Measurements from ENCODE around the gene DYTN. TPM values are rescaled to one million over a fixed set of nuclear protein-coding genes. Genes with fewer than 3 reads are reported as not detected.

Gene DYTN
- polyA plus RNA-seq, 2 of the 4 experiments (the other 2 are of a cell fraction), result not detected

- ChIA-PET CTCF (interaction anchor here (1.1 to 3.9 kb wide), 5 partner anchors 11 to 1044 kb away, joined by 3 to 20 read pairs (median 3); no protein-coding TSS in a partner anchor), POLR2A (no interaction called here)
- no peak overlapping the region for H3K4me2 ChIP-seq
These were observed 24.6 kb downstream of the DYTN start for GRCh38 chr2:206693399-206694137.

GRCh38 chr2:206692971-206693370 lies 25.2 kb downstream of the DYTN start:
- Histone ChIP-seq H3K9me3 (no peaks in the 10 kb centered on the region), H3K4me1 (no peaks in the 10 kb centered on the region), H3K4me2 (no peak overlapping the region), H3K27ac (no peak overlapping the region), H3K4me3 (no peak overlapping the region)
- FAIRE-seq (no peak), DNase-seq (ENCODE audit: low read depth in 1 of 2, low spot score in 1 of 2) (no peak), ATAC-seq (peak in 1 of 2 experiments; percentile 29; a peak in 1 of 6 replicates)
- WGBS (ENCODE audit: missing lambda C conversion rate), result 48% methylated on average over 7 of the region's 7 CpGs
- ChIA-PET CTCF (no interaction called here), POLR2A (no interaction called here)
- TF ChIP-seq MYC (IDR thresholded peaks at IDR 0.05; ENCODE audit: borderline replicate concordance, low read length) (no peak), CEBPB (IDR thresholded peaks at IDR 0.05) (no peak), HMGXB4 (CRISPR knock-in tag; IDR thresholded peaks at IDR 0.05; ENCODE audit: borderline replicate concordance) (no peak), BHLHE40 (IDR thresholded peaks at IDR 0.05; ENCODE audit: low read depth, low read length) (no peak), RNF2 (IDR thresholded peaks at IDR 0.05; ENCODE audit: borderline replicate concordance, low read depth) (no peak), ATOH8 (CRISPR knock-in tag; IDR thresholded peaks at IDR 0.05; ENCODE audit: low read depth) (no peak), EHF (CRISPR knock-in tag; IDR thresholded peaks at IDR 0.05) (no peak), RAD21 (conservative IDR thresholded peaks at IDR 0.05 in 1 of 2, IDR thresholded peaks at IDR 0.05 in 1 of 2) (no peak), MAX (IDR thresholded peaks at IDR 0.05) (no peak), USF2 (IDR thresholded peaks at IDR 0.05) (no peak), ZNF302 (CRISPR knock-in tag; IDR thresholded peaks at IDR 0.05) (no peak), ESRRA (IDR thresholded peaks at IDR 0.05; ENCODE audit: borderline replicate concordance, low read length) (no peak), NFE2L2 (conservative IDR thresholded peaks at IDR 0.05; ENCODE audit: low read length) (no peak), SREBF2 (IDR thresholded peaks at IDR 0.05) (no peak), JUN (IDR thresholded peaks at IDR 0.05) (no peak), TP53 (CRISPR knock-in tag; IDR thresholded peaks at IDR 0.05) (no peak), FOXS1 (CRISPR knock-in tag; IDR thresholded peaks at IDR 0.05) (no peak), BCL3 (IDR thresholded peaks at IDR 0.05) (no peak)

More at GRCh38 chr2:206693399-206694137, 24.6 kb downstream of the DYTN start:
- TF ChIP-seq RAD21 (conservative IDR thresholded peaks at IDR 0.05 in 1 of 2, IDR thresholded peaks at IDR 0.05 in 1 of 2) (peak; percentile 87 to 90), CTCF (IDR thresholded peaks at IDR 0.05) (peak; percentile 79), TP53 (CRISPR knock-in tag; IDR thresholded peaks at IDR 0.05) (no peak), RNF2 (IDR thresholded peaks at IDR 0.05; ENCODE audit: borderline replicate concordance, low read depth) (no peak), RCOR1 (IDR thresholded peaks at IDR 0.05; ENCODE audit: low read depth, low read length) (no peak), SMC3 (IDR thresholded peaks at IDR 0.05) (peak; percentile 72), RFX5 (IDR thresholded peaks at IDR 0.05) (no peak)
- no peak overlapping the region for H3K27ac ChIP-seq
- FAIRE-seq (peak; percentile 72), ATAC-seq (peak; percentile 93 to 94), DNase-seq (ENCODE audit: low read depth in 1 of 2, low spot score in 1 of 2) (peak; percentile 40 to 71)
- no peaks in the 10 kb centered on the region for H3K4me1 ChIP-seq
- 19% methylated on average over 5 of the region's 5 CpGs for whole genome bisulfite sequencing (ENCODE audit: missing lambda C conversion rate)
- H3K9me3 ChIP-seq, result no peaks in the 10 kb centered on the region
- H3K4me3 ChIP-seq, result no peak overlapping the region
